ENCODE results near the gene RHOH. TPM values are rescaled to one million over a fixed set of nuclear protein-coding genes. Genes with fewer than 3 reads are reported as not detected.

Gene RHOH
- total RNA-seq, 1 experiment from 2014 or later = 0.75 TPM

- DNase-seq (ENCODE audit: low read depth) = no peak
Observed at GRCh38 chr4:40204507-40205258, 7.9 kb downstream of the RHOH start.

- no peak for DNase-seq (ENCODE audit: low read depth)
Observed at GRCh38 chr4:40205259-40206198, 8.7 kb downstream of the RHOH start.

DNA sequence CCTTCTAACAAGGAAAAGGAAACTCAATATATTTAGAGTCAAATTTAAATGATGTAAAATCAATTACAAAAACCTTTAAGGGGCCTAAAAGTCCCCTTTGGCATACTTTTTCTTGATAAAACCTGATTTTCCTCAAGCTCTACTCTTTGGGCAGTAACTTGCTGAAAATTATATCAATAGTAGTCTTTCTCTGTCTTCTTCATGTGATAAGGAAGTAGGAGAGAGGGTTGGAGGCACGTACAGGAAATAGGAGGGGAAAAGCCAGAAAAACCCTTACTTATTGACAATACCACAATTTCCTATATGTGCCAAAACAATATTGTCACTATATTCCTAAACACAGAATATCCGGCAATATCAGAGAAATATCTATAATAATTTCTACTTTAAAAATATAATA is 9.6 kb downstream of the RHOH start:
- DNase-seq (ENCODE audit: low read depth) = no peak

DNA sequence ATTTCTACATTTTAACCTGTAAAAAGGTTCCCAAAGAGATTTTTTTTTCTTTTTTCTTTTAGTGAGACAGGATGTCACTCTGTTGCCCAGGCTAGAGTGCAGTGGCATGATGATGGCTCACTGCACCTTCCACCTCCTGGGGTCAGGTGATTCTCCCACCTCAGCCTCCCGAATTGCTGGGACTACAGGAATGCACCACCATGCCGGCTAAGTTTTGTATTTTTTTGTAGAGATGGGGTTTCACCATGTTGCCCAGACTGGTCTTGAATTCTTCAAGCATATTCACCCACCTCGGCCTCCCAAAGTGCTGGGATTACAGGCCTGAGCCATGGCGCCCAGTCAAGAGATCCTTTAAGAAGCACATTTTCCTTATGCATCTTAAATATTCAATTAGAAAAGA is 12.6 kb downstream of the RHOH start:
- no peak for DNase-seq (ENCODE audit: low read depth)

DNA sequence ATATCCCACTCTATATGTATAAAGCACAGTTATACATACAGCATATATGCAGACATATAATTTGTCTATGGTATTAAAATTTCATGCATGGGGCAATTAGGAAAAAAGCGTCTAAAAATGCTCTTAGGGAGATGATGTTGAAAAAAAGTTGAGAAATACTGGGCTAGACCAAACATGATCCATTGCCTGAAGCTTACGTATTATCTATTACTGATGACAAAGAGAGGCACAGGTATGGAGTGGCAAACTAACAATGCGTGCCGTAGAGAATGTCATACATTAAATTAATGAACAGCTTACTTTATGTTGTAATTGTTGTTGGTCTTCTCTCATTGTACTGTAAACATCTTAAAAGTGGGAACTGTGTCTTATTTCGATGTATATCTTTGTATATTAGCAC is 13.9 kb downstream of the RHOH start:
- no peak for DNase-seq (ENCODE audit: low read depth)

DNA sequence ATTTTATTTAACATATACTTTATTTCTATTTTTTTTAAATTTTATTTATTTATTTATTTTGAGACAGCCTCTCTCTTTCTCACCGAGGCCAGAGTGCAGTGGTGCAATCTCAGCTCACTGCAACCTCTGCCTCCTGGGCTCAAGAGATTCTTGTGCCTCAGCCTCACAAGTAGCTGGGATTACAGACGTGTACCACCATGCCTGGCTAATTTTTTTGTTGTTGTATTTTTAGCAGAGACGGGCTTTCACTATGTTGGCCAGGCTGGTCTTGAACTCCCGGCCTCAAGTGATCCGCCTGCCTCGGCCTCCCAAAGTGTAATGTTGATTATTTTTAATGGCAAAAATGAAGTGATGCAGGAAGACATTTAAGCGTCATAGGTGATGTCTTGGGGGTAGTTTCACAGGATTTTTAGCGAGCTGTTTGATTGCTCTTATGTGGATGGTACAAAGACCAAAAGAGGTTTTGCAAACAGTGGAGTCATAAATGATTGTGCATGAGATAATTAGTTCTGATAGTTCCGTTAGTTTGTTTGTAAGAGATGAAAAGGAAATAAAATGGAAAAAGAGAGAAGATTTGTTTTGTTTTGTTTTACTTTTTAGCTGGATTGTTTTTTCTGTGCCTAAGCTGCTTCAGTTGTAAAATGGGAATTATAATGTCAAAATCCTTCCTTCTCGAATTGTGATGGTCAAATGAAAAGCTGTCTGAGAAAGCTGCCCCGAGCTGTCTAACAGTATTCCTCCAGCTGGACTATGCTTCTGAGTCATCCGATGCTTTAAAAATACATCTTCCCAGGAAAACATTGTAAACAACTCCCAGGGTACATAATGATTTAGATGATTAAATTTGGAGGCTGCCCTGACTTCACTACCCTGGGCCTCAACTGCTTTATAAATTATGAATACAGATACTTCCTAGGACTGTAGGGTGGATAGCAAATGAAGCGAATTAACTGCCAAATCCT is 14.7 kb downstream of the RHOH start:
- peak; percentile 64 for DNase-seq (ENCODE audit: low read depth)

DNA sequence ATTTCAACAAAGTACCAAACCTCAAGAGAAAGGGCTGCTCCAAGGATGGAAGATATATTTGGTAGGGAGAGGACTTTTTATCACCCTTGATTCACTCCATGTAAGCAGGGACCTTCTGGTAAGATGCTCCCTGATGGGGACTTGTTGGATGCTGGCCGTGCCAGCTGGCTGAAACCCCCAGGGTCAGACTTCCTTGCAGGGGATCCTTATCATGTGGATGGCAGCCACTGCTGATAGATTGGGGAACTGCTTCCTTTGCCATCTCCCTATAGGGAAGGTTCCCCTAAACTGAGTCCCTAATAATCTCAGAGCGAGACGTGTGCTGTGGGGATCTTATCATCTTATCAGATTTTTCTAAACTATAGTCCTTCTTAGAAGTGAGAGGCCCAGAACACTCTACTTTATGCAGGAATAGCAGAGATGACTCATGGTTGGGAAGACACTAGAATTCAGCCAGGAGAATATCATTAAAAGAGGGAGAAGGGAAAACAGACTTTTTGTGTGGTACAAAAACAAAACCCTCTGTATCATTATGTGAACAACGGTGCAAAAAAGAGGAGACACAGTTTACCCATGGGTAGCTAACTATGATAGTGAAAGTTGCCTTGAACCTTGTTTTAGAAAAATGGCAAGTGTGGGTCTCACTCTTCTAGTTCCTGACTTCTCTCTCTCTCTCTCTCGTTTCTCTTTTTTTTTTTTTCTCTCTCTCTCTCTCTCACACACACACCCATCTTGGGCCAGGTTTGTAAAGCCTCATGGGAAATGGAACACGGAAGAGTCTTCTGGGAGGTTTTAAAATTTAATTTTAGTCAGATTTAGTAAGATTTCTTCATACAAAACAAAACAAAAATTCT is 16.1 kb downstream of the RHOH start:
- DNase-seq (ENCODE audit: low read depth) = peak; percentile 41

DNA sequence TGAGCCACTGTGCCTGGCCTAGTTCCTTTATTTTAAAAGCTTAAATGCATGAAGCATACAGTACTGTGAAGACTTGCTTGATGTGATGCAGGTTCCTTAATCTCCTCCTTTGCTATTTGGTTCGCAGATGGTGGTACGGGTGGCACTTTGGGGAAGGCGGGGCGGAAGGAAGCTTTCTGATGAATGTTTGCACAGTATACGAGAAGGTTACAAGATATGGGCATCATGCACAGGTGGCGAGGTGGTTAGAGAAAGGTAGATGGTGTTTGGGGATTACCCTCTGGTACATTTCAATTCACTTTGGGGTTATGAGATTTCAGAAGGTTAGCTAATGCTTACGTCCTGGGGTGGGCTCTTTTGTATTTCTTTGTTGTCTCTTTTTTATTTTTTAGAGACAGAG is 17.2 kb downstream of the RHOH start:
- no peak for DNase-seq (ENCODE audit: low read depth)

- DNase-seq (ENCODE audit: low read depth) = no peak
Observed at GRCh38 chr4:40214661-40215418, 18.0 kb downstream of the RHOH start.

GRCh38 chr4:40216622-40217366 is 20.0 kb downstream of the RHOH start:
- no peak for DNase-seq (ENCODE audit: low read depth)

DNA sequence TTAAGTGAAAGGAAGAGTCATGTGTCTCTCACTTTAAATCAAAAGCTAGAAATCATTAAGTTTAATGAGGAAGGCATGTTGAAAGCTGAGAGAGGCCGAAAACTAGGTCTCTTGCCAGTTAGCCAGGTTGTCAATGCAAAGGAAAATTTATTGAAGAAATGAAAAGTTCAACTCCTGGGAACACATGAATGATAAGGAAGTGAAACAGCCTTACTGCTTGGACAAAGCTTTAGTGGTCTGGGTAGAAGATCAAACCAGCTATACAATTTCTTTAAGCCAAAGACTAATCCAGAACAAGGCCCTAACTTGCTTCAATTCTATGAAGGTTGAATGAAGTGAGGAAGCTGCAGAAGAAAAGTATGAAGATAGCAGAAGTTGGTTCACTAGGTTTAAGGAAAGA is 24.9 kb downstream of the RHOH start:
- no peak for DNase-seq (ENCODE audit: low read depth)

GRCh38 chr4:40223343-40223742 is 26.5 kb downstream of the RHOH start:
- no peak for DNase-seq (ENCODE audit: low read depth)

DNA sequence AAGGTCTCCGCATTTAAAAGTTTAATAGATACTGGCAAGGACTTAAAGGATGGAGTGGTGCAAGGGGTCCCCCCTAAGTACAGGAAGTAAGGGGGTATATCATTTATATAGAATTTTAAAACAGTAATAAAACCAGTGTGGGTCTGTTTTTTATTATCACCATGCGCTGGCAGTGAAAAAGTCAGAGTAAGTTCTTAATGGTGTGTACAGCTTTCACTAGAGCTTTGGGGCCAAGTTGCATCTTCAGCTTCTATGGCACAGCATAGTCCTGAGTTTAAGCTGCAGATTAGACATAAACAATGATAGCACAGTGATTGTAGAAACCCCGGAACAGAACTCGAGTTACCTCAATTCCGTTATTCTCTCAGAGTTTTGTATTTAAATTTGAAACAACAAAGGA is 27.6 kb downstream of the RHOH start:
- DNase-seq (ENCODE audit: low read depth) = no peak

DNA sequence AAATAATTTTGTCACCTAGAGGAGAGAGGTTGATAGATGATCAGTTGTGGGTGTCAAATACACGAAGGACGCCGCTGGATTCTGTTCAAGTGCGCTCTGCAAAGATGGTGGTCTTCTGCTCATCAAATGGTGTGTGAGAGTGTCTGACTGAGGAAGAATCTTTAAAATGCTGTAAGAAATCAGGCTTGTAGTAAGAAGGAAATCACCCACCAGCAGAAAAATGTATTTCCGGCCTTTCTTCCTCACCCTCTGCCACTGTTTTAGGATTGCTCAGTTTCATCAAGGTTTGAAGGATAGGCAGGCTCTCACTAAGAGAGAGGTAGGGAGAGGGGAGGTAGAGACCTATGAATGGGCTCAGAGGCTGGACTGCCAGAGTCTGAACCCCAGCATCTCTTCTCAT is 28.7 kb downstream of the RHOH start:
- DNase-seq (ENCODE audit: low read depth) = no peak

GRCh38 chr4:40227284-40227683 is 30.5 kb downstream of the RHOH start:
- no peak for DNase-seq (ENCODE audit: low read depth)

DNA sequence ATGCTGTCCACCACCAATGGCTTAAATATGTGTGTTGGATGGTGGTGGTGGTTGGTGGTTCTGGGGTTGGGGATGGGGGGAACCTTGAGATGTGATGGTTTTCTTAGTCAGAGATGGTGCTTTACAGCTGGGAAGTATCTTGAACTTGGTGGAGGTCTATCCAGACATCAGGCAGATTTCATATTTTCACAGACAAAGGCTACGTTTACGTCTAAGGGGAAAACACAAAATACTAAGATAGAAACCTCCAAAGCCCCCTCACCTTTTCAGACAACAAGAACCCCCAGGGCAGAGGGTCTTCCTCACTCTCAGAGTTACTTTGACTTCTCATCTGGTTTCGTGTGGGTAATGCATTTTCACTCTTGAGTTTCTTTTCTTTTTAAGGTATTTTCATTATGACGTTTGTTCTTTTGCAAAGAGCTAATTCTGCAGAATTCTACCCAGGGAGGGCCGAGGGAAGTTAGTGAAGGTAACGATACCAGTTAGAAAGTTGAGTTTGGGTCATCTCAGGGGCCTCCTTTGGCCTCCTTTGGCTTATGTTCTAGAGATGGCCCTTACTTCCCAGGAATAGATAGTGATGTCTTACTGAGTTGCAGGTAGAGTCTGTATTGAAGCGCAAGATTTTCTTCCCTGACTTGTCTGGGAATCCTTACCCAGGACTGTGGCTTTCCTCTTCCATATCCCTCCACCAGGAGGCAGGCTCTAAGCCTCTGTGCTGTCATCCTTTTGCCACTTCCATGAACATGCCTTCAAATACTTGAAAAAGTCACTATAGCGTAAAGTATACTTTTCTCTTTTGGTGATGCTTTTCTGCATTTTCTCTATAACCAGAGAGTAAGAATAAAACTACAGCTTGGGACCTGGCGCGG is 31.9 kb downstream of the RHOH start:
- no peak for DNase-seq (ENCODE audit: low read depth)

GRCh38 chr4:40231316-40231863 is 34.6 kb downstream of the RHOH start:
- DNase-seq (ENCODE audit: low read depth) = no peak

GRCh38 chr4:40232610-40233009 is 35.8 kb downstream of the RHOH start:
- DNase-seq (ENCODE audit: low read depth) = no peak
